GM18868 (cell line): ENCODE measurements around the gene GPX5.

ENCODE experiments used
- ATAC-seq: cut with Tn5 transposase; IDR thresholded peaks from one replicate; pipeline ENCODE4 v1.9.1; 2021; ENCODE audit warnings: mild to moderate bottlenecking, moderate library complexity; ENCODE audit not compliant: unreplicated experiment

The GPX5 gene

GRCh38 chr6:28553384-28553985 lies 27.8 kb downstream of the GPX5 start:
- ATAC-seq: no peak

GRCh38 chr6:28553986-28554881 lies 28.6 kb downstream of the GPX5 start:
- no peak for ATAC-seq

- ATAC-seq: no peak
These were observed 29.5 kb downstream of the GPX5 start for GRCh38 chr6:28555136-28555535.

GRCh38 chr6:28558629-28559028 lies 32.9 kb downstream of the GPX5 start:
- ATAC-seq: no peak

GRCh38 chr6:28563430-28564095 lies 37.9 kb downstream of the GPX5 start:
- ATAC-seq: no peak

- ATAC-seq: no peak
These were observed 40.3 kb downstream of the GPX5 start for GRCh38 chr6:28565823-28566526.

- ATAC-seq: no peak
These were observed 41.0 kb downstream of the GPX5 start for GRCh38 chr6:28566527-28567252.

- ATAC-seq: no peak
These were observed 41.8 kb downstream of the GPX5 start for GRCh38 chr6:28567506-28567905.

- peak; percentile 64 for ATAC-seq
These were observed 42.9 kb downstream of the GPX5 start for GRCh38 chr6:28568515-28569108.

GRCh38 chr6:28569748-28570147 lies 44.1 kb downstream of the GPX5 start:
- ATAC-seq: no peak

- no peak for ATAC-seq
These were observed 54.8 kb downstream of the GPX5 start for GRCh38 chr6:28580475-28580874.

GRCh38 chr6:28583463-28583862 lies 57.8 kb downstream of the GPX5 start:
- no peak for ATAC-seq
